ENCODE data around the gene ACAD11. TPM values are rescaled to one million over a fixed set of nuclear protein-coding genes. Genes with fewer than 3 reads are reported as not detected.
A peak's percentile ranks its signal among the peaks of the same experiment; 100 is the strongest.

Gene ACAD11
- total RNA-seq, 2 experiments from 2014 or later = 18.5 to 23.5 TPM

DNA sequence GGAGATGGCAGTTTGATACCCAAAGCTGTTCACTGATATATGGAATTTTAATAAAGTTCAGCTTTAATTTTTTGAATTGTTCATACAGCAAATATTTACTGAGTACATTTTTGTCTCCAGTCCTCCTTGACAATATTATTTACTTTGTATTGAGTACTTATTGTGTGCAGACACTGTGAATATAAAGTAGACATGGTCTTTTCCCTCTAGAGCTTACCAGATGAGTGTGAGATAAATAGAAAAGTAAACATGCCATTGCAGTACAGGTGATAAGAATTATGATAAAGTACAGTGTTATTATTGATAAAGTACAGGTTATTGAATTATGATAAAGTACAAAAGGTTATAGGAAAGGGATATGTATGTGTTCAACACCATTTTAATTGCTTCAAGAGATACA is 2.6 kb upstream of the ACAD11 start:
- Histone ChIP-seq H3K27ac (ENCODE audit: low read depth, low read length, poor library complexity, severe bottlenecking) (no peak overlapping the region), H3K36me3 (ENCODE audit: insufficient read depth, low read length) (peaks cover 23% of the 10 kb centered on the region), H3K9me2 (ENCODE audit: insufficient read depth, low read length) (no peaks in the 10 kb centered on the region), H3K4me1 (ENCODE audit: insufficient read depth, low read length, poor library complexity, severe bottlenecking) (peaks cover 24% of the 10 kb centered on the region), H4K20me1 (ENCODE audit: insufficient read depth, low read length) (peaks cover 19% of the 10 kb centered on the region; the same call in 1 of the 2 replicates), H3K9me3 (ENCODE audit: low read length) (no peaks in the 10 kb centered on the region), H3K4me2 (ENCODE audit: low read length) (peak overlapping the region; percentile 91), H3K79me2 (ENCODE audit: insufficient read depth, low read depth, low read length) (peaks cover 66% of the 10 kb centered on the region), H3K4me3 (ENCODE audit: low read depth, low read length, poor library complexity, severe bottlenecking) (peak overlapping the region; percentile 78), H2AFZ (ENCODE audit: low read length) (no peak overlapping the region)
- TF ChIP-seq, protein P1, sequence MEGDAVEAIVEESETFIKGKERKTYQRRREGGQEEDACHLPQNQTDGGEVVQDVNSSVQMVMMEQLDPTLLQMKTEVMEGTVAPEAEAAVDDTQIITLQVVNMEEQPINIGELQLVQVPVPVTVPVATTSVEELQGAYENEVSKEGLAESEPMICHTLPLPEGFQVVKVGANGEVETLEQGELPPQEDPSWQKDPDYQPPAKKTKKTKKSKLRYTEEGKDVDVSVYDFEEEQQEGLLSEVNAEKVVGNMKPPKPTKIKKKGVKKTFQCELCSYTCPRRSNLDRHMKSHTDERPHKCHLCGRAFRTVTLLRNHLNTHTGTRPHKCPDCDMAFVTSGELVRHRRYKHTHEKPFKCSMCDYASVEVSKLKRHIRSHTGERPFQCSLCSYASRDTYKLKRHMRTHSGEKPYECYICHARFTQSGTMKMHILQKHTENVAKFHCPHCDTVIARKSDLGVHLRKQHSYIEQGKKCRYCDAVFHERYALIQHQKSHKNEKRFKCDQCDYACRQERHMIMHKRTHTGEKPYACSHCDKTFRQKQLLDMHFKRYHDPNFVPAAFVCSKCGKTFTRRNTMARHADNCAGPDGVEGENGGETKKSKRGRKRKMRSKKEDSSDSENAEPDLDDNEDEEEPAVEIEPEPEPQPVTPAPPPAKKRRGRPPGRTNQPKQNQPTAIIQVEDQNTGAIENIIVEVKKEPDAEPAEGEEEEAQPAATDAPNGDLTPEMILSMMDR (conservative IDR thresholded peaks at IDR 0.05; ENCODE audit: low read length) = no peak
- no peak for TF ChIP-seq EZH2phosphoT487 (IDR thresholded peaks at IDR 0.05; ENCODE audit: borderline replicate concordance, low read depth, low read length)
- intact Hi-C loops (cut with micrococcal nuclease; ENCODE audit: unreplicated experiment) = no loop called here
- DNase-seq (ENCODE audit: low spot score) = no peak
- ChIA-PET POLR2A (interaction anchor here (2.1 to 3.2 kb wide), 2 partner anchors 8 to 10 kb away, joined by 7 to 19 read pairs; no protein-coding TSS in a partner anchor), CTCF (ENCODE audit: unreplicated experiment) (interaction anchor here (0.5 kb wide), 1 partner anchor 709 kb away, joined by 3 read pairs; no protein-coding TSS in a partner anchor)
- no TSS peak for BruUV-seq (replicated peaks)

DNA sequence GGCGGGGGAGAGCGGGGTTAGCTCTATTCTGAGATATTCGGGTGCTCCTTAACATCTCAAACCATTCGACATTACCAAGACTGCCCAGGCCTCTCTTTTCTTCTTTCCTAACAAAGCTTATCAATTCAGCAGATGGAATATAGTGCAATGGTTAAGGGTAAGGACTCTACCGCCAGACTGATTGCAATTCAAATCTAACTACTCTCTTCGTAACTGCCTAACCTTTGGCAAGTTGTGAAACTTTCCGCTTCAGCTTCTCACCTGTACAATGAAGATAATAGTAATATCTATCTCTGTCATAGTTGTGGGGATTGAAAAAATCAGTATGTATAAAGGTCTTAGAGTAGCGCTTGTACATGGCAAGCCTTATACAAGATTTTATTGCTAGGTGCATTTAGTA is 1.5 kb upstream of the ACAD11 start:
- H3K9me3 ChIP-seq (ENCODE audit: low read length) = no peaks in the 10 kb centered on the region
- H3K9me2 ChIP-seq (ENCODE audit: insufficient read depth, low read length) = no peaks in the 10 kb centered on the region
- H4K20me1 ChIP-seq (ENCODE audit: insufficient read depth, low read length) = peaks cover 19% of the 10 kb centered on the region; the same call in 1 of the 2 replicates
- ChIA-PET POLR2A (interaction anchor here (0.6 to 3.2 kb wide), 11 partner anchors 9 to 1772 kb away, joined by 3 to 19 read pairs (median 4); no protein-coding TSS in a partner anchor), CTCF (ENCODE audit: unreplicated experiment) (interaction anchor here (1.3 kb wide), 1 partner anchor 125 kb away, joined by 4 read pairs; no protein-coding TSS in a partner anchor)
- intact Hi-C loops (cut with micrococcal nuclease; ENCODE audit: unreplicated experiment) = no loop called here
- H3K4me1 ChIP-seq (ENCODE audit: insufficient read depth, low read length, poor library complexity, severe bottlenecking) = peaks cover 24% of the 10 kb centered on the region
- H3K4me2 ChIP-seq (ENCODE audit: low read length) = peak overlapping the region; percentile 91
- H3K79me2 ChIP-seq (ENCODE audit: insufficient read depth, low read depth, low read length) = peaks cover 71% of the 10 kb centered on the region
- TF ChIP-seq, protein P1 (conservative IDR thresholded peaks at IDR 0.05; ENCODE audit: low read length) = no peak
- TF ChIP-seq EZH2phosphoT487 (IDR thresholded peaks at IDR 0.05; ENCODE audit: borderline replicate concordance, low read depth, low read length) = no peak
- peak overlapping the region; percentile 78 for H3K4me3 ChIP-seq (ENCODE audit: low read depth, low read length, poor library complexity, severe bottlenecking)
- no TSS peak for BruUV-seq (replicated peaks)
- peak overlapping the region; percentile 56 for H3K27ac ChIP-seq (ENCODE audit: low read depth, low read length, poor library complexity, severe bottlenecking)
- peak; percentile 9 for DNase-seq (ENCODE audit: low spot score)
- peaks cover 17% of the 10 kb centered on the region; the same call in 1 of the 2 replicates for H3K36me3 ChIP-seq (ENCODE audit: insufficient read depth, low read length)
- H2AFZ ChIP-seq (ENCODE audit: low read length) = peak overlapping the region; percentile 94

DNA sequence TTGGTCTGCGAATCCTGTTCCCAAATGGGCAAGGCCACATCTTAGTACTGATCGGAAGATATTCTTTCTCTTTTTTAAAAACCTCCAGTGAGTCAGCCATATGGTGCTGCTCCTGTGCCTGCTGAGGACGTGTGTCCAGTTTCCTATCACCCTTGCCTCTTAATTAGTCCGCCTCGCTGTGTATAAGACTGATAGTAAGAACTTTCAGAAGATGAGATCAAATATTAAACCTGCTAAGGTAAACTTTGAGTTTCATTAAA is 1.1 kb upstream of the ACAD11 start:
- H3K79me2 ChIP-seq (ENCODE audit: insufficient read depth, low read depth, low read length) = peaks cover 73% of the 10 kb centered on the region
- POLR2A ChIA-PET = interaction anchor here (0.6 to 3.2 kb wide), 10 partner anchors 10 to 1773 kb away, joined by 3 to 19 read pairs (median 4); no protein-coding TSS in a partner anchor

More for the DNA sequence above, 1.1 kb upstream of the ACAD11 start:
- DNase-seq (ENCODE audit: low spot score) = no peak
- H3K9me2 ChIP-seq (ENCODE audit: insufficient read depth, low read length) = no peaks in the 10 kb centered on the region
- CTCF ChIA-PET (ENCODE audit: unreplicated experiment) = interaction anchor here (1.3 kb wide), 1 partner anchor 125 kb away, joined by 4 read pairs; no protein-coding TSS in a partner anchor
- no TSS peak for BruUV-seq (replicated peaks)
- TF ChIP-seq, protein P1 (conservative IDR thresholded peaks at IDR 0.05; ENCODE audit: low read length) = no peak
- TF ChIP-seq EZH2phosphoT487 (IDR thresholded peaks at IDR 0.05; ENCODE audit: borderline replicate concordance, low read depth, low read length) = no peak
- peaks cover 24% of the 10 kb centered on the region for H3K4me1 ChIP-seq (ENCODE audit: insufficient read depth, low read length, poor library complexity, severe bottlenecking)
- H3K36me3 ChIP-seq (ENCODE audit: insufficient read depth, low read length) = peaks cover 13% of the 10 kb centered on the region; the same call in 1 of the 2 replicates
- peak overlapping the region; percentile 94 for H2AFZ ChIP-seq (ENCODE audit: low read length)
- peaks cover 19% of the 10 kb centered on the region; the same call in 1 of the 2 replicates for H4K20me1 ChIP-seq (ENCODE audit: insufficient read depth, low read length)
- peak overlapping the region; percentile 78 for H3K4me3 ChIP-seq (ENCODE audit: low read depth, low read length, poor library complexity, severe bottlenecking)
- no peaks in the 10 kb centered on the region for H3K9me3 ChIP-seq (ENCODE audit: low read length)
- intact Hi-C loops (cut with micrococcal nuclease; ENCODE audit: unreplicated experiment) = loop anchor here (1.0 kb wide), 1 partner anchor 62 kb away; the partner anchor contains the start of gene NPHP3
- H3K4me2 ChIP-seq (ENCODE audit: low read length) = peak overlapping the region; percentile 91
- peak overlapping the region; percentile 56 for H3K27ac ChIP-seq (ENCODE audit: low read depth, low read length, poor library complexity, severe bottlenecking)

All from OCI-LY7 (cell line).